Activated CD8-positive, alpha-beta memory T cell treated with anti-CD3 and anti-CD28 coated beads, Interleukin-2, amount 50 U/mL, for 24 hours (primary cell): ENCODE results near the gene PPP2R2B.
"Not testable (repeated sequence)": the region's sequence is repeated elsewhere in the genome, so short reads cannot be mapped to it uniquely, and the experiment has no call there.

Experiments
- DNase-seq: peaks from one replicate; pipeline ENCODE4 v3.0.0-alpha.2; 2020; ENCODE audit errors: extremely low read depth

The PPP2R2B gene

DNA sequence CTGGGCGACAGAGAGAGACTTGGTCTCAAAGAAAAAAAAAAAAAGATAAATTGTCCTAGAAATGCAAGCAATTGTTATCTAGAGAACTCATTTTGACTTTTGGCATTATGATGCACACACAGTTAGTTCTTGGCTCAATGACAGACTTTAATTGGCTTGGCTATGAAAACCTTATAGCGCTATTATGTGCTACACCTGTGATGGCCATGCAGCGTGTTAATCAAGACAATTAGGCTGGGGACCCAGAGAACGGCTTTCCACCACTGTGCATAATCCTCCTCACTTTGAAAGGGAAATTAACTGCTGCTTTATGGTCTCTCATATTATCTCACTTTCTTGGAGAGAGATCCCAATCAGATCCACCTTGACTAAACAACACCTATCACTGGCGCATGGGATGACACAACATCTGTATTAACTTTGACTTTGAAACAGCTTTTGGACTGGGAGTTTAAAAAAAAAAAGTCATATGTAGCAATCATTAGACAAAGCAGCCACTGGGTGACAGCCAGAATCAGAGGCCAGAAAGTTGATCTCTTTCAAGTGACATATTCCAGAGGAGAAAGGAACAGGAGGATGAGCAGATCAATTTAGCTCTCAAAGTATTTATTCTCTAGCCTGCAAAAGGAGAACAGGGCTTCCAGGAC is 132.5 kb downstream of the PPP2R2B start:
- no peak for DNase-seq

DNA sequence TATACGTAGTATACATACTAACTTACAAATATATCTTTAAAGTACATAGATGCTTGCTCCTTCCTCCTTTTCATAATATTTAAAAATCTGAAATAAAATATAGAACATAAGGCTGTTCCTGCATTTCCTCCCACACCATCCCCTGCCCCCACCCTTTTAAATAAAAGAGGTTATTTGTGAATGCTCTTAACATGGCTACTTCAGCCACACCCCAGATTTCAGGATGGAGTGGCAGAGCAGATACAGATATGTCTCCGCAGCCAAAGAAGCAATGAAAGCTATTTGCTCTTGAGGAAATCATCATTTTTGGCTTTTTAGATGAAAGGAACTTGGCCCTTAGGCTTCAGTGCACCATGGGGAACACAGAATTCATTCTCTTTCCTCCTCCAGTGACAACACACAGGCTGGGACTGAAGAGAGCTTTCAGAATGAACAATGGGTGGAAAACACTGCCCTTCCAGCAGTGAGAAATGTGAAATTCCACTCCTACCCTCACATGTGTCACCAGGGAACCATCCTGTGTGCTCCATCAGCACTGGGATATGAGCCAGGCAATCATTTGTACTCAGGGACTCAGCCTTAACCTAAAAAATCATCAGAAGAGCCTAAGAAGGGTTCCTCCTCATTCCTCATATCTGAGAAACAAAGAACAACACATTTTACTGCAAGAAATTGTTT is 134.3 kb downstream of the PPP2R2B start:
- no peak for DNase-seq

DNA sequence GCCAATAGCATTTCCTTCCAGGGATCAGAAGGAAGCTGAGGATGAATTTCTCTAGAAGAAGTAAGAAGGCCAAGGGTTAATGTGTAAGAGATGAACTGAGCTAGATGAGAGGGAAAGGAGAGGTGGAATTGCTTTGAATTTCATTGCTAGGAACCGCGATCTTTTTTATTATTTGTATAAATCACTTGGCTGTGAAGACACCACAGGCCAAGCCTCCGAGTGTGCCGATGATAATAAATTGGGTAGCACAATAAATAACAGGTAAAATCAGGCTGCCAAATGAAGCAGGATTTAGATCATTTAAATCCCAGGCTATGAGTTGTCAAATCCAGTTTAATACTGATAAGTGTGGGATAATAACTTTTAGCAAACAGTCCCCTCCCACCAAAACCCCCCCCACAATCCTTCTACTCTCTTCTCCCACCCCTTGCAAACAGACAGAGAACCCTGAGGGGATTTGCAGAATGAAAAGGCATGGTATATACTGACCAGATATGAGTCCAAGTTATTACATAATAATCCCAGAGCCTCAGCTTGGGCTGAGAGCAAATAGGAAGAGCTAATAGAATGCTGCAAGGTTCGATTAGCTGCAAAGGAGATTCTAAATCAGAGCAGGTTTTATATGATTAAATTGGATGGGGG is 143.5 kb downstream of the PPP2R2B start:
- no peak for DNase-seq

DNA sequence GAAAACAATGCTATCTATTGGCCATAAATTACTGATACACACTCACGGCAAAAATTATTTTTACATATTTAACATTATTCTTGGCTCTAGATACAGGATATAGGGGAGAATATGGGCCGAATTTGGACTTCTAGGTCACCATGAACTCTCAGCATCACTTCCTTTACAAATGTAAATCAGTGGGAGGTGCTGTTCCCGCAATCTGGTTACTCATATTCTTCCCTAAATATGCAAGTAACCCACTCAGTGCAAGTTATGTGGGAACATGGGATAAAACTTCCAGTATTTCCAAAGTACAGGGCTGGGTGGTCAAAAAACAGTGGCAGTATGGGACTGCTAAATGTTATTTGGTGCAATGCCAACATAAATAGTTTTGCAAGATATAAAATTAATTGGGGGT is 145.6 kb downstream of the PPP2R2B start:
- no peak for DNase-seq

GRCh38 chr5:146731909-146732659 is 146.5 kb downstream of the PPP2R2B start:
- no peak for DNase-seq

DNA sequence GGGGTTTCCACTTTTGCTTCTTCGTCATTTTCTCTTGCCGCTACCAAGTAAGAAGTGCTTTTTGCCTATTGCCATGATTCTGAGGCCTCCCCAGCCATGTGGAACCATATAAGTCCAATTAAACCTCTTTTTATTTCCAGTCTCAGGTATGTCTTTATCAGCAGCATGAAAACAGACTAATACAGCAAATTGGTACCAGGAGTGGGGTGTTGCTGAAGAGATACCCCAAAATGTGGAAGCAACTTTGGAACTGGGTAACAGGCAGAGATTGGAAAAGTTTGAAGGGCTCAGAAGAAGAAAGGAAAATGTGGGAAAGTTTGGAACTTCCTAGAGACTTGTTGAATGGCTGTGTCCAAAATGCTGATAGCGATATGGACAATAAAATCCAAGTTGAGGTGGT is 149.8 kb downstream of the PPP2R2B start:
- not testable (repeated sequence) for DNase-seq

DNA sequence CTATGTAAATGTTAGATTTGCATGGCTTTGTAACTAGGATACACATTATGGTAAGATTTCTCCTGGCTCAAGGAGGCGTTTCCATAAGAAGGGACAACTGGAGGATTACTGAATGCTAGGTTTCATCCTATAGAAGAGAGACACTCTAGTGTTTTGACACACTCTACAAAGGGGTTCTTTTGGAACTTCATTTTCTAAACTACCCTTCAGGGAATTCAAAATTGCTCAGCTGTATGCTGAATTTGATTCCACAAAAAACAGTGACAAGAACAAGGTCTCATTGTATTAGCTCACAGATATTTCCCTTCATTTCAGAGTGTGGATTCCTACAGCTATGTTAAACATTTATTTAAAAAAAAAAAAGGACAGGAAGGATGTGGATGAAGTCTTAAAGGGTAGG is 151.7 kb downstream of the PPP2R2B start:
- DNase-seq, result no peak

- no peak for DNase-seq
These were observed 152.5 kb downstream of the PPP2R2B start for GRCh38 chr5:146726020-146726419.

DNA sequence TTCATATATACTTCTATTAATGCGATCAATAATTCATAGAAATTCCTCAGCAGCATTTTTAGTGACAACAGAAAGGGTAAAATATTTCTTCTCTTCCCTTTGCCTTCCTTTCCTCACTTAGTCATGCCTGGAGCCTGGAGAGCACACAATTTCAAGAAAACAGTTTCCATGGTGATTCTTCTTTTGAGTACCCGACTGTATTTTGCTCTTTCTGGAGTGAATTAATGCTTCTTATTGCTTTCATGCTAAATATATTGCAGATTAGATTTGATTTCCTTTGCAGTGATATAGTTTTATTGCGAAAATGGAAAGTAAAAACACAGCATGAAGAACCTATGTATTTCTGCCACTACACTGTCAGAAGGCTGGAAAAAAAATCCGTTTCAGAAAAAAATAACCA is 153.5 kb downstream of the PPP2R2B start:
- no peak for DNase-seq

DNA sequence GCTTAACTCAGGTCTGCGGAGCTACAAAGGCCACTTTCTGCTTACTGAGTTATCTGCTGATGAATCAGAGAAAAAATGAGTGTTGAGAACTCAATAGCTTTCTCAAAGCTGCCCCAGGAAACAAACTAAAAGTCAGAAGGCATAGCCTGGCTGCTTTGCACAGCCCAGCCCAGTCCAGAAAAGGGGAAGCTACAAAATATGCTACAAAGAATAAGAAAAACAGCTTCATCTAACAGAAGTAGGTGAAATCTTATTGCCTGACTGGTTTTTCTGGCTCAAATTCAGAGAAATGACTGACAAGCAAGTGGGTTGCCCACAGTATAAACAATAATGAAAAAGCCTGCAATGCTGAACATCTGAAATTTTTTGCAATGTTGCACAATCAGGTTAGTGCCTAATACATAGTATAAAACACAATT is 156.2 kb downstream of the PPP2R2B start:
- no peak for DNase-seq

- DNase-seq, result no peak
These were observed 157.3 kb downstream of the PPP2R2B start for GRCh38 chr5:146721073-146721815.

GRCh38 chr5:146720107-146720506 is 158.4 kb downstream of the PPP2R2B start:
- DNase-seq, result no peak

DNA sequence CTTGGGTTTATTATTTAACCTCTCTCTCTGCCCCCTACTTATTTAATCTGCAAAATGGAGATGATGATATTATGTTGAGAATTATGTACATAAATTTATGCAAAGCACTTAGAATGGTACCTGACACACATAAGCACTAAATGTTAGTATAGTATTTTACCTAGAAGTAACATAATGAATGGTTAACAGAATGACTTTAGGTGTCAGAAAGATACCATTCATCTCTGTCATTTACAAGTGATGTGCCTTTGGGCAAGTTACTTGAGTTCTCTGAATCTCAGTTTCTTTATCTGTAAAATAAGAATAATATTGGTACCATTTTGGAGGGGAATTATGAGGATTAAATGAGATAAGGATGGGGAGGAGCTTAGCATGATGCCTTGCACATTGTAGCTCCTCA is 159.4 kb downstream of the PPP2R2B start:
- no peak for DNase-seq

DNA sequence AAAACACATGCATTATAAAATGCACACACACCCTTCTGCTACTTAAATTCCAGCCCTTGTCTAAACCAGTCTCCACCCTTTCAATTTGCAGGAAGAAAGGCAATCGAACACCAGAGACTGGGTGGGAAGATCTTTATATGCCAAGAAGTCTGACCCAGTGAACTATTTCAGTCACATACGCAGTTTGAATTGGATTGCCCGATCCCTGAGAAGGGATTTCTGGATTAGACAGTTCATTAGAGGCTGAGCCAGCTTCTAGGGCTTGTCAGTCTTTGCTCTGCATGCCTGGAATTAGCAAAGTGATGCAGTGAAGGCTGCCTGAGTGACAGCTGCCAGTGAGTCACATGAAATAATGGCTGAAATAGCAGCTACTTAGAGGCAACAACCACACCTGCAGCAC is 159.9 kb downstream of the PPP2R2B start:
- DNase-seq, result no peak

- DNase-seq, result no peak
These were observed 160.6 kb downstream of the PPP2R2B start for GRCh38 chr5:146717951-146718350.

DNA sequence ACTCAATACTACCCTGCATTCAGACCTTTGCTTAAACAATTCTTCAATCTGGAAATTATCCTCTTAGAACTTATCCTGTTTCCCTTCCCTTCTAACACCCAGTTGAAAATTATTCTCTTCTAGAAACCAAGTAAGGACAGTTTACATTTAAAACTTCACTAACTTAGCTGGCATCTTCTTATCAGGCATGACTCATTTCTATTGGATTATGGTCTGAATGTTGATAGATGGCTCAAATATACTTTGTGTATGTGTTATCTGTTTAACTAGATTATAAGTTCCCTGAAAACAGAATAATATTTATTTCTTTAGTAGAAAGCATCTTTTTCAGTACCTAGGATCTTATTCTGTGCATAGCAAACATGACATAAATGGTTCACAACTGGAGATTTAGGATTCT is 161.9 kb downstream of the PPP2R2B start:
- no peak for DNase-seq

GRCh38 chr5:146710348-146710747 is 168.2 kb downstream of the PPP2R2B start:
- no peak for DNase-seq

- no peak for DNase-seq
These were observed 171.2 kb downstream of the PPP2R2B start for GRCh38 chr5:146707316-146707715.

GRCh38 chr5:146706321-146706972 is 172.1 kb downstream of the PPP2R2B start:
- no peak for DNase-seq

GRCh38 chr5:146704949-146705665 is 173.4 kb downstream of the PPP2R2B start:
- DNase-seq, result no peak

DNA sequence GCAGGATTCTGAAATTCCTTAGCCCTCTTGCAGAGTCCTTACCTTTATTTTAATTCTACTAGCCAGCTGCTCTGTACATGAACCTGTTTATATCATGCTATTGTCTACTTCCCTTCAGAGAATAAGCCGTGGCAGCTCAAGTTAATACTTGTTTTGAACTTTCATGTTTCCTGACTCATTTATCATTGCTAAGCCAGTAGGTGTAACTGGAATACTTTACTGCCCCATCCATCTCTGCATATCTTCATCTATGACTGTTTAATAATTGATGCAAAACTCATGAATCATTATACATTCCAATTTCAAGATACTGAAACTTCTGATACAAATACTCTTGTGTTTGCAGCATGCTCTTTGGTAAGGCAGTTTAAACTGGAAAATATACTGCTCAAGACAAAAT is 174.7 kb downstream of the PPP2R2B start:
- no peak for DNase-seq
